ENCODE results near the gene XYLB. TPM values are rescaled to one million over a fixed set of nuclear protein-coding genes. Genes with fewer than 3 reads are reported as not detected.

Gene XYLB
- total and polyA plus RNA-seq, 2 of the 13 experiments (the other 11 are each of a cell fraction or from before 2014, with no cell fraction given): 25.9 to 30.0 TPM

GRCh38 chr3:38308456-38308855 is 38.1 kb upstream of the XYLB start:
- BruUV-seq (replicated peaks): no TSS peak
- Histone ChIP-seq H3K9me3 (ENCODE audit: low read length) (no peaks in the 10 kb centered on the region), H3K79me2 (ENCODE audit: insufficient read depth, low read length) (no peaks in the 10 kb centered on the region), H3K4me1 (ENCODE audit: insufficient read depth, low read length) (no peaks in the 10 kb centered on the region), H2AFZ (ENCODE audit: low read length) (no peak overlapping the region), H3K4me2 (ENCODE audit: low read depth, low read length) (no peak overlapping the region), H3K36me3 (replicated peaks in 1 of 2; ENCODE audit: control insufficient read depth in 1 of 2, insufficient read depth in 2 of 2, low read length in 2 of 2) (no peaks in the 10 kb centered on the region), H3K4me3 (replicated peaks in 1 of 3; ENCODE audit: insufficient read depth in 1 of 3, low read depth in 2 of 3, low read length in 3 of 3) (no peak overlapping the region), H4K20me1 (ENCODE audit: insufficient read depth, low read length) (no peaks in the 10 kb centered on the region), H3K27ac (ENCODE audit: extremely low read length, insufficient read depth, low read length) (no peak overlapping the region), H3K27me3 (ENCODE audit: control insufficient read depth in 1 of 2, insufficient read depth in 2 of 2, low read length in 2 of 2) (peaks cover 7 to 72% of the 10 kb centered on the region in 2 experiments), H3K9ac (ENCODE audit: insufficient read depth, low read depth, low read length) (no peak overlapping the region)
- in situ Hi-C loops (cut with HindIII; ENCODE audit: extremely low pct_ligation_motif_present, low pct_unique_long_range_greater_than_20kb) (no loop called here), intact Hi-C loops (cut with micrococcal nuclease; ENCODE audit: unreplicated experiment) (no loop called here)
- ATAC-seq (no peak), DNase-seq (ENCODE audit: low spot score) (no peak), FAIRE-seq (no peak)
- 24% methylated on average over 7 of the region's 9 CpGs for WGBS (ENCODE audit: low lambda C conversion rate)
- ChIA-PET CTCF (ENCODE audit: low intra/inter-chr PET ratio, low total read pairs) (no interaction called here), POLR2A (no interaction called here)
- TF ChIP-seq MNT (IDR thresholded peaks at IDR 0.05) (peak; percentile 81), ZNF17 (CRISPR knock-in tag; IDR thresholded peaks at IDR 0.05) (no peak)

- no TSS peak for BruUV-seq (replicated peaks)
- 3% methylated on average over 1 of the region's 1 CpG for WGBS (ENCODE audit: low lambda C conversion rate)
- no peaks in the 10 kb centered on the region for H4K20me1 ChIP-seq (ENCODE audit: insufficient read depth, low read length)
- no peak overlapping the region for H2AFZ ChIP-seq (ENCODE audit: low read length)
- H3K4me3 ChIP-seq (replicated peaks in 1 of 3; ENCODE audit: insufficient read depth in 1 of 3, low read depth in 2 of 3, low read length in 3 of 3): no peak overlapping the region
- no peaks in the 10 kb centered on the region for H3K4me1 ChIP-seq (ENCODE audit: insufficient read depth, low read length)
- H3K27me3 ChIP-seq (ENCODE audit: control insufficient read depth in 1 of 2, insufficient read depth in 2 of 2, low read length in 2 of 2): peaks cover 12 to 81% of the 10 kb centered on the region in 2 experiments
- no peak for ATAC-seq
- no peak for TF ChIP-seq NFYB (CRISPR knock-in tag; IDR thresholded peaks at IDR 0.05)
- no peak for TF ChIP-seq ZNF563 (CRISPR knock-in tag; IDR thresholded peaks at IDR 0.05)
- no peak for TF ChIP-seq RFX5 (IDR thresholded peaks at IDR 0.05; ENCODE audit: low read depth, low read length)
- no peak for TF ChIP-seq MLX (CRISPR knock-in tag; IDR thresholded peaks at IDR 0.05)
- TF ChIP-seq TRIM24 (CRISPR knock-in tag; IDR thresholded peaks at IDR 0.05): no peak
- no peak for DNase-seq (ENCODE audit: low spot score)
- ChIA-PET CTCF (ENCODE audit: low intra/inter-chr PET ratio, low total read pairs) (no interaction called here), POLR2A (no interaction called here)
- no peak for FAIRE-seq
- no peaks in the 10 kb centered on the region for H3K9me3 ChIP-seq (ENCODE audit: low read length)
- intact Hi-C loops (cut with micrococcal nuclease; ENCODE audit: unreplicated experiment): no loop called here
- in situ Hi-C loops (cut with HindIII; ENCODE audit: extremely low pct_ligation_motif_present, low pct_unique_long_range_greater_than_20kb): no loop called here
- H3K27ac ChIP-seq (ENCODE audit: extremely low read length, insufficient read depth, low read length): no peak overlapping the region
- H3K4me2 ChIP-seq (ENCODE audit: low read depth, low read length): no peak overlapping the region
- H3K36me3 ChIP-seq (replicated peaks in 1 of 2; ENCODE audit: control insufficient read depth in 1 of 2, insufficient read depth in 2 of 2, low read length in 2 of 2): no peaks in the 10 kb centered on the region
- H3K79me2 ChIP-seq (ENCODE audit: insufficient read depth, low read length): no peaks in the 10 kb centered on the region
- H3K9ac ChIP-seq (ENCODE audit: insufficient read depth, low read depth, low read length): no peak overlapping the region
Observed at GRCh38 chr3:38311476-38311875, 35.1 kb upstream of the XYLB start.

Data from HepG2 (cell line).